Neural cell (in vitro differentiated cells): ENCODE results near the gene ARL3.

Source experiments
- EZH2 ChIP-seq: fragments of 200-600, 300-800 bp; shearing (Covaris generic), sonication (generic); IDR thresholded peaks from 2 replicates; pipeline ENCODE4 v1.6.1; 2014; ENCODE audit warnings: antibody characterized with exemption, low read length, borderline replicate concordance, mild to moderate bottlenecking; ENCODE audit not compliant: insufficient read depth, poor library complexity, severe bottlenecking
- MXI1 ChIP-seq: fragments of 450-650 bp; conservative IDR thresholded peaks from 2 replicates; pipeline ENCODE4 v1.6.1; 2014; ENCODE audit warnings: antibody characterized with exemption, mild to moderate bottlenecking; ENCODE audit not compliant: poor library complexity, severe bottlenecking

DNA sequence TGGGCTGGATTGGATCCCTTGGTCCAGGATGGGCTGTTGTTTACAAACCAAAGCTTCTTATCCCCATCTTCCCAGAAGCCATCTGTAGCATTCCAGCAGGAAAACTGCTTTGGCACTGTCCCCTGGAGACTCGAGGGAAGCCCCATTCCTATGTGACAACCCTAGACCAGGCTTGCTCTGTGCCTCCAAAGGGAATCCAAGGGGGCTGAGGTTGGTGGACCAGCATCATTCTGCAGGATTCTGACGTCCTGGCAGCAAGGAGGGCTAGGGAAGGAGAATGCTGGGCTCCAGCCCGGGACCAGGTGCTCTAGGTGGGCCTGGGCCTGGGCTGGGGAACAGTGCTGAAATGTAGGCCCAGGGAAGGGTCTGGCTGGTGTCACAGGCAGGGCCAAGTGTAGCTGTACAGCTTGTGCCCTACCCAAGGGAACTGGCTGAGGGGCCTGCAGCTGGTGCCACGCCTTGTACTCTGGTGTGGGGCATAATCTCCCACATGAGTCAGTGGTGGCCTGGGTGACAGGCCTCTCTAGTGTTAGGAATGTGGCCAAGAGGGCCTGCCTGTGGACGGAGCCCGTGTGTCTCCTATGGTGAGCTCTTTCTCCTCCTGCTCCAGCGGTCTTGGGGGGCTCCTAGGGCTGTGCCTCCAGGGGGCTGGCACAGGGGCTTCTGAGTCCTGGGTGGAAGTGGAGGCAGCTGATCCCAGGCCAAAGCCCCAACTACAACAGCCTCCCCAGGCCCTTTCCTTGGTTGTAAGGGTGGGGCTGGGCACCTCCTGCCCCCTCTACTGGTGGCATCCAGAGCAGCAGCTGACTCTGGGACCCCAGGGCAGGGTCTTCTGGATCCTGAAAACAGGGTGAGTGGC is 44.8 kb downstream of the ARL3 start:
- no peak for TF ChIP-seq EZH2
- no peak for TF ChIP-seq MXI1
